HG02623 (cell line): ENCODE data around the gene ASTL.

Source experiments
- ATAC-seq: cut with Tn5 transposase; IDR thresholded peaks from one replicate; pipeline ENCODE4 v1.9.1; 2021; ENCODE audit warnings: moderate library complexity; ENCODE audit not compliant: unreplicated experiment

Gene ASTL

DNA sequence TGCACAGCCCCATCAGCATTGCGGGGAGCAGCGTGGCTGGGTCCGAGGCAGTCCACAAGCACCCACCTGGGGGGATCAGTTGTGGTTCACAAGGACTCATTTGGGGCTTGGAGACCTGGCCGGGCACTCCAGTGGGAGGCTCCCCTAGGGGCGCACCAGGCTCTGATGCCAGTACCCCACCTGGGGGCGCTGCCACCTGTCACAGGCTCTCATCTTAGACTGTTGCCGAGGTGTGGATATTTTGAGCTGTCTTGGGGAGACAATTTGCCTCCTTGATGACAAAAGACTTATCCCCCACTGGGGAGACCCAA is 25.0 kb downstream of the ASTL start:
- ATAC-seq: no peak

DNA sequence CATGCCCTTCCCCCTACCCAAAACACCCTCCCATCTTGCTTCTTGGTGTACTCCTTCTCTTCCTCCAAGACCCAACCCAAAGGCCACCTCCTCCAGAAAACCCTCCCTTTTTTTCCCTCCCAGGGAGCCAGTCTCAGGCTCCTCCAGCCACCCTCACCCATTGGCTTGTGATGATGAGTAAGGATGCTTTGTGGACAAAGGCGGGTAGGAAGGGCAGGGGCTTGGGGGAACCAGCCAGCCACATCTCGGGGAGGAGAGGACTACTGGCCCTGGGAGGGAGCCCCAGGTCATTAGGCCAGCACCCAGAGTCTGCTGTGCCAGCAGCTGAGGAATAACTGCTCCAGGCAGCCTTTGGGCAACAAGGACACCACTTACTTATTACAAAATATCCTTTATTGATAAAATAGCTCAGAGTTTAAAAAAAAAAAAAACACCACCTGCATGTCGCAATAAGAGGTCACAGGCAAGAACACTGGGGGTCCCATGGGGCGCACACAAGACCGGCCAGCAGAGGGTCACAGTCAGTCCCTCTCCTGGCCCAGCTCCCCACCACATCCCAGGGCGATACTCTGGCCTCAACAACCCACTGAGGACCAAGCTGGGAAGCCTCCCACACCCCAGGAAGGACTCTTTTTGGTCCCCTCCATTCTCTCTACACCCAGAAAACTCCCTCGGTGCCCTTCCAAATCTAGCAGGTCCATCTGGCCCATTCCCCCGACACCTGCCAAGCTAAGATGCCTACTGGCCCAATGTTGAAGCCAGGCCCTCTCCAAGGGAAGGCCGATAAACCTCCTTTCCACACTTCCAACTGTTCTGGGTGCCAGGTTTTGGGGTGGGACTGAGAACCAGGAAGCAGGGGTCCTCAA is 25.6 kb downstream of the ASTL start:
- no peak for ATAC-seq

DNA sequence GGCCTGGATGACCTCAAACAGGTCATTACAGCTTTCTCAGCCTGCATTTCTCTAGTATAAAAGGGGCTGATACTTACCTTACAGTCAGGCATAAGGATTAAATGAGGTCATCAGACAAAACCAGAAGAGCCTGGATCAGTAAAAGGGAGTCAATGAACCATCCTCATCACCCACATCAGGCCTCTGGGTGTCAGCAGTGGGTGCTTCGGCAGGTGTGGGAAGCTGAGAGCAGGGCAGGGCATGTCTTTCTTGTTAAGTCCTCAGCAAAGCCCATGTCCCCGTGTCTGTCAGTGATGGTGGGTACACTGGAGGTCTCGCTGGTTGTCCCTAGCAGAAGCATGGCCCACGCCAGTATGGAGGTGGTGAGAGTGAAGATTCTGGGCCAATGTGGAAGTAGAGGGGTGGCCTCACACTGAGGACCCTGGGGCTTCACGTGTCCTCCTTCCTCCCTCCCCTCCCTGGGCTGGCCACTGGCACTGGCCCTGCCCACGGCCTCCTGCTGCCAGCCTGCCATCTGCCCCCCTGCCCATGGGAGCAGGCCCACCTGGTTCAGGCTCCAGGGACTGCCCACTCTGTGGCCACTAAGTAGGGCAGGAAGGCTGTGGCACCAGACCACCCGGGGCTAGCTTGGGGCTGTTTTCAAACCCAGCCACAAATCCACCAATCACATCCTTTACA is 26.3 kb downstream of the ASTL start:
- ATAC-seq: no peak

DNA sequence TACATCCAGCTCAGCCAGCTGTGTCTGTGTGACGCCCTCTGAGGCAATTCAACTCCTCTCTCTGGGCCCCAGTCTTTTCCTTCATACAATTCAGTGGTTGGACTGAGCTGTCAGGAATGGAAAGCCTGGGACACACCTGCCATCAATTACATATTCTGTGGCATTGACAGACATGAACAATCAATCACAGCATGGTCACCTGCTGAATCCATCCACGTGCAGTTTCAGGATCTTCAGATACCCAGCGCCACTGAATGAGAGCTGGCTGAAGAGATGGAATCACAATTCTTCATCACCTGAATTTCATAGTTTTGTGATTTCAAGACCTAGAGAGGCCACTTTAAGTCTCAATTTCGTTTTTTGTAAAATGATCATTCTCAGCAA is 27.1 kb downstream of the ASTL start:
- ATAC-seq: no peak

DNA sequence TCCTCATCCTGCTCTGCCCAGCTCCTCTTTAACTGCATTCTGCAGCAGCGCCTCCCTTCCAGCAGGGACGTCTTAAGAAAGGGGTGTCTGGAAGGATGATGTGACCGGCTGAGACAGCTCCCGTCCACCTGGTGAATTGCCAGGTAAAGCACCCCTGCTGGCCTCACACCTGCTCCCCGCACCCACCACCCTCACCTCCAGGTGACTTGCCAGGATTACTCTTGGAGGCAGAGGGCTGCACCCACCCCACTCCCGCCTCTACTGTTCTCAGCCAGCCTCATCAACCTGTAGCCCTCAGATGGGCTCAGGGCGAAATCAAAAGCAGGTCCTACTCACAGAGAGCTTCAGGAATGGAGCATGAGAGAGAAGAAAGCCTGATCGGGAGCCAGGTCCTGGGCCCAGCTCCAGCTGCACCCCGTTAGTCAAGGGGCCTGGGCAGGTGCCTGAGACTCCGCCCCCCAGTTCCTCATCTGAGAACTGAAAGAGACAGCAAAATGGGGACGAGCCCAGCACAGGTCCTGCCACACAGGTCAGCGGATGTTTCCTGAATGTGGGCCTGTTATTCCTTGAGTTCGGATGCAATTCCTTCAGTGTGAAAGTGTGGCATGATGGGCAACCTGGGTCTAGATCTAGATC is 27.6 kb downstream of the ASTL start:
- no peak for ATAC-seq

DNA sequence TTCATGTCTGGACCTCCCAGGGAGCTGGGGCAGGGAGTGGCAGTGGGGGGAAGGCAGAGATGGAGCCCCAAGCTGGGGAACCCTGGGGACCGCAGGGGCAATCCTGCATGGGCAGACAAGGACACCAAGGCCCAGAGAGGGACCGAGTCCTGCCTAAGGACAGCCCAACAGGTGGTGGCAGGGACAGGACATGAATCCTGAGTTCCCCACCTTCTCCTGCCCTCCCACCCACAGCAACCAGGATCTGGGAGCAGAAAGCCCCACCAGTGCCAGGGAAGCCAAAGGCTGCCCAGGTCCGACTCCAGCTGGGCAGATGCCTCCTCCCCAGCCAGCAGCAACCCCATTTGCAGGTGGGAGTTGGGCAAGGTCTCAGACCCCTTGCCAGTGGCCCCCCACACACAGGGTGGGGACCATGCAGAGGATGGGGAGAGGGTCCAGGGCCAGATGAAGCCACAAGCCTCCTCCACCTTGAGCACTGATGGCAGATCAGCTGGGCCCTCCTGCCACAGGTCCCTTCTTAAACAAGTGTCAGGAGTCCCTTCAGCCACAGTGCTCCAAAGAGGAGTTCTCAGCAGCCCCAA is 28.3 kb downstream of the ASTL start:
- ATAC-seq: no peak

DNA sequence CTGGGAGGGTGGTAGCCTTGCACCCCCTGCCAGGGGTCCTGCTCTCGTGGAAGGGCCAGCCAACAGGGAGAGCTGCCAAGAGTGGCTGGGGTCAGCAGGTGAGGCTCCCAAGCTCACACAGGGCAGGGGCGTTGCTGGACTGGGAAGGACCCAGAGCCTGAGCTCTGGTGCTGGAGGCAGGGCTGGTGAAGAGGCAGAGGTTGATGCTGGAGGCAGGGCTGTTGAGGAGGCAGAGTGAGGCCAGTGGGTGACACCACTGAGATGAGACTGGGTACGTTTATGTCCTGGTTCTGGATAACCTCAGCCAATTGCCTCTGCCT is 29.0 kb downstream of the ASTL start:
- ATAC-seq: no peak

DNA sequence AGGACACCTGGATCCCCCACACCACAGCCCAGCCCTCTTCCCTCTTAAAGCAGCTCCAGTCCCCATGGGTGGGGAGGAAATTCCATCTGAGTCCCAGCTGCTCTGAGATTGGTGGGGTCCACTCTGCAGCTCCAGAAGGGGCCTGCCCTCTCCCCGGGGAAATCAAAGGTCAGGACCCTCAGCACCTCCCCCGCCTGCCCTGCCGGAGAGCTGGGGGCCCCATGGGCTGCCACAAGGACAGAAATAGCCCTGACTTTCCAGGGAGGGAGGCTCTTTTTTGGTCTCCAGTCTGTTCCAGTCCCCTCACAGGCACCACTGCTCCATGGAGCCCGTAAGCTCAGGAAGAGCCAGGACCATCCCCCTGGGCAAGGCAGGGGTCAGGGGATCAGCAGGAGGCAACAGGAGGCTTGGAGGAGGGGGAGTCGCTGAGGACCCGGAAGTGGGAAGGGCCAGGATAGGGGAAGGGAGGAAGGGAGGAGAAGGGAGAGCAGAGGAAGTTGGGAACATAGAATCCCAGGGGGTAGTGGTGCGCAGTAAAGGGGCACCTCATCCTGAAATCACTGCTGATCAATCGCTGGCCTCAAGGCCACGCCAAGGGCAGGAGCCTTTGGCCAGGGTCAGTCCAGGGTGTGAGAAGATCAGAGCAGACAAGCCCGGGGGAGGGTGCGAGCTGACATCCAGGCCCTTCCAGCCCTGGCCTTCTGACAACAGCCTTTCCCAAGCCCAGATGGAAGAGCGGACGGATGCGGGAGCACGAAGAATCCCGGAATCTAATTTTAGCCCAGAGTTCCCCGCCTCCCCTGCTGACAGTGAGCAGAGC is 29.6 kb downstream of the ASTL start:
- ATAC-seq: no peak

DNA sequence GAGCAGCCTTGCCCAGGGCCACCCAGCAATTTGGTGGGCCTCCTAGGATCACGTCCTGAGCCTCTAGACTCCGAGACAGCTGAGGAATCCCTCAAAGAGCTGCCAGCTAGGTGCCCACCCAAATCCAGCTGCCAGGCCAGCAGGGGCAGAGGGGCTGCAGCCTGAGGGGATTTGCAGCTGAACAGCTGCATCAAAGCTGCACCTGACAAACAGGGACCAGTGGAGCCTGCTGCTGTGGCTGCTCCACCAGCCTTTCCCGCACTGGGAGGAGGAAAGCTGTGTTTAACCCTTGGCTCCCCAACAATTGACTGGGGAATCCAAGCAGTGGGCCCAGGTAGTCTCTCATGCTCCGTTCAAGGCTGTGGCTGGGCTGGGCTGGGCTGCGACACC is 30.2 kb downstream of the ASTL start:
- no peak for ATAC-seq

DNA sequence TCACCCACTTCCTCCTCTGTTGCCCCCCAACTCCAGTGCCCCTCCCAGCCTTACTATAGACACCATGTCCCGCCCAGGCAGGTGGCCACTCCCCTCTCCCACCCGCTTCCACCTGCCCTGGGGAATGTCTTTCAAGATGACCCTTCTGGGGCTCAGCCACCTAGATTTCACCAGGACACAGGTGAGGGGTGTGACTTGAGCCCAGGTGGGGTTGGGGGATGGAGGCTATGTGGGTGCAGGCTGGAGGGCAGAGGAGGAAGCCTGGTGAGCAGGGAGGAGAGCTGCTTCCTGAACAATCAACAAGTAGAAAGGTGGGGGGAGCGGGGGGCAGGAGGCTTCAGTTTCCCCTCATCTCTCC is 30.6 kb downstream of the ASTL start:
- no peak for ATAC-seq

DNA sequence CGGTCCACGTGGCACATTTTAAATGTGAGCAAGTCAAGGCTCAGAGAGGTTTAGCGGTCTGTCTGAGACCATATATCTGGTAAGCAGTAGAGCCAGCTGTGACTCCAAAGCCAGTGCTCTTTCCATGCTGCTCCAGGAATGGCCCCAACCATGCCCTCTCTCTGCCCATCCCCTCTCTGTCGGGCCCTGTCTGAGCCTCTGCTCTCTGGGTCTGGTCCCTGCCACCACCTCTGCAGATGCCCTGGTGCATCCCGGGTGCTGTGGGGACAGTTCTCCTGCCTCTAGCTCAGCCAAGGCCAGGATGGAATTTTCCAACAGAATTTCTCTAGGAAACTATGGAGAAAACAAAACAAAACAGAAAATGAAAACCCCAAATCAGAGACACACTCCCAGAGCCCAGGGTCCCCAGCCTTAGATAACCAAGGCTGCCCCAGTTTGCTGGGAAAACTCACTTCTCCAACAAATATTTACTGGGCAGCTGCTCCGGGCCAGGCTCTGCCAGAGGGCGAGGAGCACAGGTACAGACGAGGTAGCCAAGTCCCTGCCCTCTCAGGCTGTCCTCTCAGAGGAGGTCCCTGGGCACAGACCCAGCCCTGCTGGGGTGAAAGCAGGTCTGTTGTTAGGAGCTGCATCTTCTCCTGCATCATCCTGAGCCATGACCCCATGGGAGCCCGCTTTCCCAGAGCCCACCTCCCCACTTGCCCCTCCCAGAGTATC is 31.2 kb downstream of the ASTL start:
- ATAC-seq: no peak

DNA sequence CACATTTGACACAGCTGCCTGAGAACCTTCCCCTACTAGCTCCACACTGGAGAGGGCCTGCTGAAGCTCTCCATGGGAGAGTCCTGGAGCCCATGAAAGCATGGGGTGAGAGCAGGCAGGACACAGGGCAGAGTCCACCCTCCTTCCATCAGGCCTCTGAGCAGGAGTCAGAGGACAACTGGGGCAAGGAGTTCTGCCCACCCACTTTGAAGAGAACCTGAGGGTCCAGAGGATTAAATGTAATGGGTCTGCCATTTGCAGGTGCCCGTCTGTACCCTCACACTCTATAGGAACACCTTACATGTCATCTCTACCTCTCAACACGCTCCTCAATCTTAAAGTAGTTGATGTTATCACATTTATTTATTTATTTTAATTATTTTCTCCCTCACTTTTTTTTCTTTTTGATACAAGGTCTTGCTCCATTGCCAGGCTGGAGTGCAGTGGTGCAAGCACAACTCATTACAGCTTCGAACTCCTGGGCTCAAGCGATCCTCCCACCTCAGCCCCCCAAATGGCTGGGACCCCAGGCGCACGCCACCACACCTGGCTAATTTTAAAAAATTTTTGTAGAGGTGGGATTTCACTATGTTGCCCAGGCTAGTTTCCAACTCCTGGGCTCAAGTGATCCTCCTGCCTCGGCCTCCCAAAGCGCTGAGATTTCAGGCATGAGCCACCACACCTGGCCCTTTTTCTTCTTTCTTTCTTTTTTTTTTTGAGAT is 32.1 kb downstream of the ASTL start:
- ATAC-seq: no peak

DNA sequence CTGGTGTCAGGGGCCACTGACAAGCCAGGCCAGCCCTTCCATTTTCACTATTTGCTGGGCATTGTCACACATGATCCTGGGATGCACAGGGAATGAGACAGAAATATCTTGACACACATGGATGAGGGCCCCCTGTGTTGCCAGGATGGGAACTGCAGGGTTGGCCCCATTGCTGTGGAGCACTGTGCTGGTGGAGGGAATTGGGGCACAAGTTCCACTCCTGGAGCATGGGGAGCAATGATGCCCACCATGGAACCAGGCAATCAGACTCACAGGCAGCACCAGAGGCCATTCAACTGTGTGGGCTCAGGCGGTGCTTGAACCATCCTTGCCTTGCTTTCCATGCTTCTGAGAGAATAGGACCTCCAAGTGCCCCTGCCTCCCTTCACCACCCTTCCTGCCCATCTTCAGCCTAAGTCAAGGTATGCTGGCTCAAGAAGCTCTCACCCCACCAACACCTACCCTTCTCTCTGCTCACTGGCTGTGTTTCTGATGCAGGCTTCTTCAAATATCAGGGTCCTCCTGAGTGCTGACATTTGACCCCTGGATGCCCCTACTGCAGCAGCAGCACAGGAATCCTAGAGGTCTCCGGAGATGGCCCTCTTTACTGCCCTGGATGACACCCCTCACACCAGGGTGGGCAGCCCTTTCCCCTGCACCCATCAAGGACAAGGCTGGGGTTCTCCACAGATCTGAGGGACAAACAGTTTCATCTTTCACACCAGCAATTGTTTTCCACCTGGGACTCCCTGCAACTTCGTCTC is 33.0 kb downstream of the ASTL start:
- no peak for ATAC-seq

DNA sequence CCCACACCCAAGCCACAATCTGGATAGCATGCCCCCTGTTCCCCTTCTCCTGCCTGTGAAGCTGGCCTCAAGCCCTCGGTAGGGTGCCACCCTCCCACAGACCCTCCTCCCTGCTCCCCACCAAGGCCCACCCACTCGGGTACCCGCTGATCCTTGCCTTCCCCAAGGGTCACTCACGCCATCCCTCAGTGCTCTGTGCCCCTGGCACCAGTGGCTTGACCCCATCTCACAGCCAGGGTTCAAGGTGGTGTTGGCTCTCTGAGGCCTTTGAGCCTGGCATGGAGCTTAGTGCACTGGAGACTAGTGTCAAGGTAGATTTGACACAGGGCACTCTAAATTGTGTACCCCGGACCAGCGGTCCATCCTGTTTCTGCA is 33.8 kb downstream of the ASTL start:
- ATAC-seq: no peak

DNA sequence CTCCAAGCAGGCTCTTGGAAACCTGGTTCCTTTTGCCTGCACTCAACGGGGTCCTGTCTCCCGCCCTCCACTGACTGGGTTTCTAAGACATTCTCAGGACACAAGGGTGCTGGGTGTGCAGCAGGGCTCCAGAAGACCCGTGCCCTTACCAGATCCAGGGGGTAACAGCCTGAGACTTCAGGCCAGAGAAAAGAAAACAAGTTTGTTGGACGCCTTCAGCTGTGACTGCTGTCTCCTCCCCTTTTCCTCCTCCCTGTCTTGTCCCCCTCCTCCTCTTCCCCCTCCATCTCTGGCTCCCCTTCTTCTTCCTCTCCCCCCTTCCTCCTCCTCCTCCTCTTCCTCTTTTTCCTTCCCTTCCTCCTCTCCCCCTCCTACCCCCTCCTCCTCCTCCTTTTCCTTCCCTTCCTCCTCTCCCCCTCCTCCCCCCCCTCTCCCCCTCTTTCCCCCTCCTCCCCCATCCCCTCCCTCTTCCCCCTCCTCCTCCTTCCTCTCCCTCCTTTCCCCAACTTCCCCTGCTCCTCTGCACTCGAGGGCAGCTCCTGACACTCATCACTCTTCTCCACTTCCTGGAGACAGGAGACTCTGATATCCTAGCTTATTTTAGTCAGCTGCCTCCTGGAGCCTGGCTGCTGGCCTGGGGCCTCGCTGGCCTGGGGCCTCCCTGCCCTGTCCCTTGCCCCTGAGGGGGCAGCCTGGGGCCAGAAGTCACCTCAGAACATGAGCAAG is 34.4 kb downstream of the ASTL start:
- ATAC-seq: no peak

DNA sequence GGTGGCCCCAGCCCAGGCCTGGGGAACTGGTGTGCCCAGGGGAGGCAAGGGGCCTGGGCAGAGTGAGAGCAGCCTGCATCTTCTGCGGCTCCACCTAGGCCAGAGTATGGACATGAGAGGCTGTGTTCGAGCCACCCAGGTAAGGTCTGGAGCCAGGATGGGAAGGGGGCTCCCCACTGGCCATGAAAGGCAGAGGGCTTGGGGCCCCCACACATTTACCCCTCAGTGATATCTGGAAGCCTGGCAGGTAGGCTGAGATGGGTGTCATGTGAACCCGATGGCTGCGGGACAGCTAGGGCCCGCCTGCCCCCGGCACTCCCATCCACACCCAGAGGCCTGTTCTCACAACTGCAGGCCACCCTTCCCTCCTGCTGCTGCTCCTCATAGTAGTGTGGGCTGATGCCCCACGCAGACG is 35.1 kb downstream of the ASTL start:
- no peak for ATAC-seq

DNA sequence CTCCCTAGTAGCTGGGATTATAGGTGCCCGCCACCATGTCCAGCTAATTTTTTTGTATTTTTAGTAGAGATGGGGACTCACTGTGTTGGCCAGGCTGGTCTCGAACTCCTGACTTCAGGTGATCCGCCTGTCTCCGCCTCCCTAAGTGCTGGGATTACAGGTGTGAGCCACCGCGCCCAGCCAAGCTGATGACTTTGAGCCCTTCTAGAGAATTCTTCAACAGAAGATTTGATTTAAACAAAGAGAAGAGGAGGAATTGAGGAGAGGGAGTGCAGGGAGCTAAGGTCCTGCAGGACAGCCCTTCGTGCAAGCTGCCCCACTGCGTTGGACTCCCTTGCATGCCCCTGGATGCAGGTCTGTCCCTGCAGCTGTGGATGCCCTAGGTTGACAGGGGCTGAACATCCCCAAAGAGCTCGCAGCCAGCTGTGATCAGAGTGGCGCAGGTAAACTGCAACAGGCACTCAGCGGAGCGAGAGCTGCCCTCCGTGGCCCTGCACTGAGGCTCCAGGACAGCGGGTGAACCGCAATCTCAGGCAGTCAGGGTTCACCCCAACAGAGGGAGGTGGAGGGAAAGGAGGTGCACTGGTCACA is 35.6 kb downstream of the ASTL start:
- ATAC-seq: no peak

DNA sequence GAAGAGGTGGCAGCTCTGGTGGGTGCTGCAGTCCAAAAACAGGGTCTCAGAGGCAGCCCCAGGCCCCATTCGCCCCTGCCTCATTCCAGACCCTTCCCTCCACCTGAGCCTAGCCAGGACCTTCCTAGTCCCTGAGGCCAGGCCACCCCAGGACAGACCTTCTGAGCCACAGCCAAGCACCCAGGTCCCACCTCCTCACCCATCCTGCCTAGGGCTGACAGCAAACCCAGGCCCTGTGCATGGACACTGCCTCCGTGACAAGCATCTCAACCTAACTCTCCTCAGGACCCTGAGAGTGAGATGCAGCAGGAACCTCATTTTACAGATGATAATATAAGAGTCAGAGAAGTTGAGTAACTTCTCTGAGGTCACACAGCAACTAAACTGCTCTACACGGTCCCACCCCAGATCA is 37.4 kb downstream of the ASTL start:
- no peak for ATAC-seq
